ENCODE results near the gene BNC2.

- no peak for TF ChIP-seq CTCF (conservative IDR thresholded peaks at IDR 0.05; ENCODE audit: low read depth, low read length)
- no peak for TF ChIP-seq POLR2A (IDR thresholded peaks at IDR 0.05; ENCODE audit: low read depth, low read length)
- no peak for TF ChIP-seq SMC3 (IDR thresholded peaks at IDR 0.05; ENCODE audit: low read depth, low read length)
- TF ChIP-seq RCOR1 (IDR thresholded peaks at IDR 0.05; ENCODE audit: insufficient replicate concordance, low read length) = no peak
- no peak for TF ChIP-seq MXI1 (IDR thresholded peaks at IDR 0.05; ENCODE audit: borderline replicate concordance, low read depth, low read length)
- TF ChIP-seq MAFK (IDR thresholded peaks at IDR 0.05; ENCODE audit: low read depth, low read length) = no peak
- no peak for TF ChIP-seq CEBPB (IDR thresholded peaks at IDR 0.05; ENCODE audit: low read depth, low read length)
- TF ChIP-seq CHD1 (IDR thresholded peaks at IDR 0.05; ENCODE audit: low read depth, low read length) = no peak
- TF ChIP-seq NFE2L2 (IDR thresholded peaks at IDR 0.05; ENCODE audit: low read depth, low read length) = no peak
- no peak for TF ChIP-seq RAD21 (IDR thresholded peaks at IDR 0.05; ENCODE audit: low read length)
- TF ChIP-seq ELK1 (IDR thresholded peaks at IDR 0.05; ENCODE audit: borderline replicate concordance, low read depth, low read length) = no peak
- no peak for TF ChIP-seq RFX5 (IDR thresholded peaks at IDR 0.05; ENCODE audit: low read depth, low read length)
- TF ChIP-seq USF2 (IDR thresholded peaks at IDR 0.05; ENCODE audit: low read depth, low read length) = no peak
Measured at GRCh38 chr9:16422114-16422513, 448.4 kb downstream of the BNC2 start.
